T-cell (primary cell): Measurements from ENCODE around the gene ATP13A5. TPM values are rescaled to one million over a fixed set of nuclear protein-coding genes. Genes with fewer than 3 reads are reported as not detected.

Experiments
- ATAC-seq, 4 experiments: fragments of 200-7000 bp in 3 of 4; fragments of 150-1000 bp in 1 of 4; cut with Tn5 transposase; replicated peaks in 1 of 4; 1 replicate in 3 of 4; 2 replicates in 1 of 4; pipeline ENCODE4 v1.10.0; 2021; ENCODE audit warnings: moderate library complexity in 3 of 4, mild to moderate bottlenecking in 2 of 4, moderate number of reproducible peaks in 1 of 4
- CTCF ChIA-PET, 2 donors: fragments of 300-600 bp; sonication (Branson Sonifier 250); formaldehyde crosslinking; loops; one replicate each; lab custom pipeline; 2022; ENCODE audit warnings: antibody characterized with exemption in 2 of 2; lab: Charles Lee
- POLR2A ChIA-PET, 2 donors: fragments of 300-600 bp; sonication (Branson Sonifier 250); formaldehyde crosslinking; loops; one replicate each; lab custom pipeline; 2022; ENCODE audit warnings: antibody characterized with exemption in 2 of 2; lab: Charles Lee
- DNase-seq, 35 experiments: peaks; one replicate each; pipeline versions ENCODE4 v3.0.0 to v3.0.0-alpha.2; 2013 to 2023
- H3K27ac ChIP-seq: one replicate; pipeline ENCODE4 v1.5.1; 2013; ENCODE audit warnings: low read length
- H3K27me3 ChIP-seq, 2 experiments: replicated peaks in 1 of 2; 1 replicate in 1 of 2; 2 replicates in 1 of 2; pipeline versions ENCODE4 v1.6.1 to v1.7.0; 2013; ENCODE audit warnings: low read length in 1 of 2, mixed read lengths in 1 of 2; ENCODE audit not compliant: control insufficient read depth in 2 of 2, insufficient read depth in 2 of 2; ENCODE audit errors: extremely low read depth in 1 of 2
- H3K36me3 ChIP-seq, 2 donors: 1 replicate in 1 of 2; 2 replicates in 1 of 2; pipeline versions ENCODE4 v1.6.1 to v1.7.0; 2013; ENCODE audit warnings: low read length in 1 of 2; ENCODE audit not compliant: control insufficient read depth in 2 of 2, insufficient read depth in 1 of 2; ENCODE audit errors: extremely low read depth in 1 of 2
- H3K4me1 ChIP-seq, 2 experiments: 1 replicate in 1 of 2; 2 replicates in 1 of 2; pipeline versions ENCODE4 v1.6.1 to v1.7.0; 2013; ENCODE audit warnings: low read length in 2 of 2, mixed read lengths in 1 of 2; ENCODE audit not compliant: insufficient read depth in 2 of 2, control insufficient read depth in 1 of 2; ENCODE audit errors: extremely low read depth in 1 of 2
- H3K4me3 ChIP-seq, 2 donors: 1 replicate in 1 of 2; 2 replicates in 1 of 2; pipeline versions ENCODE4 v1.5.1 to v1.7.0; 2013; ENCODE audit warnings: mild to moderate bottlenecking in 2 of 2, low read length in 1 of 2, moderate library complexity in 1 of 2; ENCODE audit not compliant: control insufficient read depth in 1 of 2; ENCODE audit errors: extremely low read depth in 1 of 2
- H3K9me3 ChIP-seq: 2 replicates; pipeline ENCODE4 v1.7.0; 2013
- H3K27ac Mint-ChIP-seq, 2 donors: one replicate each; pipeline ENCODE4 v1.8.0; 2020 to 2021; ENCODE audit warnings: mild to moderate bottlenecking in 2 of 2, mixed read lengths in 2 of 2
- H3K27me3 Mint-ChIP-seq, 2 donors: one replicate each; pipeline ENCODE4 v1.8.0; 2021 to 2022; ENCODE audit warnings: mixed read lengths in 2 of 2
- H3K36me3 Mint-ChIP-seq: one replicate; pipeline ENCODE4 v1.8.0; 2021; ENCODE audit warnings: mixed read lengths
- H3K4me1 Mint-ChIP-seq, 3 donors: one replicate each; pipeline ENCODE4 v1.8.0; 2020 to 2022; ENCODE audit warnings: mixed read lengths in 3 of 3, mild to moderate bottlenecking in 1 of 3
- H3K4me3 Mint-ChIP-seq, 3 donors: one replicate each; pipeline ENCODE4 v1.8.0; 2020 to 2022; ENCODE audit warnings: mild to moderate bottlenecking in 3 of 3, mixed read lengths in 3 of 3, moderate library complexity in 3 of 3
- H3K9me3 Mint-ChIP-seq, 3 donors: one replicate each; pipeline ENCODE4 v1.8.0; 2020 to 2022; ENCODE audit warnings: mixed read lengths in 3 of 3
- WGBS: methylation state at CpG from one replicate; pipeline ENCODE4 v1.1.5; 2013; ENCODE audit warnings: missing lambda C conversion rate; ENCODE audit not compliant: insufficient coverage; 5-methylcytosine and 5-hydroxymethylcytosine counted together
- total RNA-seq, 35 experiments: library from RNA in 6 of 35; stranded (reverse) in 6 of 35; fragments of 120-200 nt in 1 of 35; gene quantifications; one replicate each; pipeline versions ENCODE4 v1.2.1 to v1.2.4 and lab custom pipeline; 2013 to 2026

ATP13A5 gene
- total RNA-seq, 5 donors from 2014 or later (not counting 1 experiment from before 2014, with no cell fraction given): not detected

- 17% methylated on average over 2 of the region's 9 CpGs for WGBS
- peaks cover 17% of the 10 kb centered on the region in 2 experiments for H3K27me3 ChIP-seq
- ChIA-PET CTCF (interaction anchor here in 1 of 2 donors (0.6 kb wide), 1 partner anchor 8 kb away, joined by 3 read pairs; no protein-coding TSS in a partner anchor), POLR2A (interaction anchor here in 1 of 2 donors (0.6 kb wide), 1 partner anchor 13 kb away, joined by 3 read pairs; no protein-coding TSS in a partner anchor)
- no peak for ATAC-seq
- no peak for DNase-seq
- Mint-ChIP-seq H3K9me3 (peaks cover 0 to 3% (median 0%) of the 10 kb centered on the region in 3 donors), H3K4me1 (peaks cover 0 to 4% (median 3%) of the 10 kb centered on the region in 3 donors), H3K36me3 (no peaks in the 10 kb centered on the region), H3K27ac (no peak overlapping the region), H3K27me3 (peaks cover 38 to 39% of the 10 kb centered on the region in 2 donors), H3K4me3 (peak overlapping the region in 1 of 3 donors; percentile 38)
- no peaks in the 10 kb centered on the region for H3K9me3 ChIP-seq
- no peaks in the 10 kb centered on the region for H3K36me3 ChIP-seq
- H3K27ac ChIP-seq: no peak overlapping the region
- peaks cover 0 to 5% of the 10 kb centered on the region in 2 experiments for H3K4me1 ChIP-seq
- H3K4me3 ChIP-seq: peak overlapping the region in 1 of 2 donors; percentile 44
These were observed 138.1 kb downstream of the ATP13A5 start for GRCh38 chr3:193240436-193240849.

- ChIA-PET CTCF (interaction anchor here in 1 of 2 donors (0.6 kb wide), 1 partner anchor 226 kb away, joined by 7 read pairs; no protein-coding TSS in a partner anchor), POLR2A (no interaction called here)
- H3K36me3 ChIP-seq: no peaks in the 10 kb centered on the region
- WGBS: 79% methylated on average over 4 of the region's 5 CpGs
- Mint-ChIP-seq H3K4me1 (peaks cover 0 to 4% (median 3%) of the 10 kb centered on the region in 3 donors), H3K27ac (no peak overlapping the region), H3K36me3 (no peaks in the 10 kb centered on the region), H3K27me3 (peaks cover 20 to 30% of the 10 kb centered on the region in 2 donors), H3K9me3 (no peaks in the 10 kb centered on the region), H3K4me3 (no peak overlapping the region)
- H3K9me3 ChIP-seq: no peaks in the 10 kb centered on the region
- peaks cover 12 to 14% of the 10 kb centered on the region in 2 experiments for H3K27me3 ChIP-seq
- ATAC-seq: no peak
- H3K4me1 ChIP-seq: peaks cover 0 to 5% of the 10 kb centered on the region in 2 experiments
- no peak overlapping the region for H3K4me3 ChIP-seq
- H3K27ac ChIP-seq: no peak overlapping the region
- no peak for DNase-seq
These were observed 141.5 kb downstream of the ATP13A5 start for GRCh38 chr3:193237030-193237429.

- H3K4me1 ChIP-seq: peaks cover 0 to 5% of the 10 kb centered on the region in 2 experiments
- Mint-ChIP-seq H3K27ac (no peak overlapping the region), H3K9me3 (no peaks in the 10 kb centered on the region), H3K36me3 (no peaks in the 10 kb centered on the region), H3K27me3 (peaks cover 16 to 25% of the 10 kb centered on the region in 2 donors), H3K4me1 (peaks cover 0 to 4% (median 3%) of the 10 kb centered on the region in 3 donors), H3K4me3 (no peak overlapping the region)
- CTCF ChIA-PET: interaction anchor here in 1 of 2 donors (0.6 kb wide), 1 partner anchor 227 kb away, joined by 7 read pairs; no protein-coding TSS in a partner anchor
- no peak overlapping the region for H3K4me3 ChIP-seq
- no peaks in the 10 kb centered on the region for H3K9me3 ChIP-seq
- ATAC-seq (no peak), DNase-seq (no peak)
- H3K27me3 ChIP-seq: peaks cover 8 to 11% of the 10 kb centered on the region in 2 experiments
- no peak overlapping the region for H3K27ac ChIP-seq
- no CpG with 5 or more reads among the region's 4 CpGs for WGBS
- POLR2A ChIA-PET: no interaction called here
- no peaks in the 10 kb centered on the region for H3K36me3 ChIP-seq
These were observed 142.0 kb downstream of the ATP13A5 start for GRCh38 chr3:193236599-193236998.

- POLR2A ChIA-PET: no interaction called here
- ATAC-seq: no peak
- H3K4me1 ChIP-seq: no peaks in the 10 kb centered on the region
- H3K27ac ChIP-seq: no peak overlapping the region
- H3K27me3 Mint-ChIP-seq: peaks cover 5 to 8% of the 10 kb centered on the region in 2 donors
- peaks cover 0 to 6% of the 10 kb centered on the region in 2 experiments for H3K27me3 ChIP-seq
- no peak overlapping the region for H3K4me3 ChIP-seq
- CTCF ChIA-PET: no interaction called here
- H3K9me3 Mint-ChIP-seq: no peaks in the 10 kb centered on the region
- H3K9me3 ChIP-seq: no peaks in the 10 kb centered on the region
- no peak overlapping the region for H3K4me3 Mint-ChIP-seq
- H3K27ac Mint-ChIP-seq: no peak overlapping the region
- H3K36me3 ChIP-seq: no peaks in the 10 kb centered on the region
- H3K36me3 Mint-ChIP-seq: no peaks in the 10 kb centered on the region
- no peaks in the 10 kb centered on the region for H3K4me1 Mint-ChIP-seq
- 68% methylated on average over 6 of the region's 6 CpGs for WGBS
- no peak for DNase-seq
These were observed 147.4 kb downstream of the ATP13A5 start for GRCh38 chr3:193231201-193231600.

GRCh38 chr3:193230610-193231009 is 147.9 kb downstream of the ATP13A5 start:
- no peak for ATAC-seq
- no peaks in the 10 kb centered on the region for H3K4me1 Mint-ChIP-seq
- H3K27ac ChIP-seq: no peak overlapping the region
- peaks cover 0 to 6% of the 10 kb centered on the region in 2 experiments for H3K27me3 ChIP-seq
- H3K27me3 Mint-ChIP-seq: peaks cover 9 to 12% of the 10 kb centered on the region in 2 donors
- no peaks in the 10 kb centered on the region for H3K9me3 Mint-ChIP-seq
- no peak for DNase-seq
- H3K36me3 Mint-ChIP-seq: no peaks in the 10 kb centered on the region
- ChIA-PET CTCF (no interaction called here), POLR2A (no interaction called here)
- H3K36me3 ChIP-seq: no peaks in the 10 kb centered on the region
- no peak overlapping the region for H3K27ac Mint-ChIP-seq
- no peak overlapping the region for H3K4me3 ChIP-seq
- H3K9me3 ChIP-seq: no peaks in the 10 kb centered on the region
- no peaks in the 10 kb centered on the region for H3K4me1 ChIP-seq
- 100% methylated on average over 2 of the region's 4 CpGs for WGBS
- no peak overlapping the region for H3K4me3 Mint-ChIP-seq

- H3K36me3 ChIP-seq: no peaks in the 10 kb centered on the region
- WGBS: 80% methylated on average over 1 of the region's 4 CpGs
- no peaks in the 10 kb centered on the region for H3K9me3 Mint-ChIP-seq
- no peak for ATAC-seq
- POLR2A ChIA-PET: no interaction called here
- no peaks in the 10 kb centered on the region for H3K36me3 Mint-ChIP-seq
- no peaks in the 10 kb centered on the region for H3K4me1 ChIP-seq
- no peak for DNase-seq
- H3K4me3 ChIP-seq: no peak overlapping the region
- no peak overlapping the region for H3K4me3 Mint-ChIP-seq
- CTCF ChIA-PET: no interaction called here
- no peak overlapping the region for H3K27ac Mint-ChIP-seq
- H3K9me3 ChIP-seq: no peaks in the 10 kb centered on the region
- no peaks in the 10 kb centered on the region for H3K4me1 Mint-ChIP-seq
- peaks cover 0 to 6% of the 10 kb centered on the region in 2 experiments for H3K27me3 ChIP-seq
- peaks cover 9 to 17% of the 10 kb centered on the region in 2 donors for H3K27me3 Mint-ChIP-seq
- no peak overlapping the region for H3K27ac ChIP-seq
These were observed 148.6 kb downstream of the ATP13A5 start for GRCh38 chr3:193229851-193230420.
